Neural progenitor cell (in vitro differentiated cells): ENCODE results near the gene HLA-E. TPM values are rescaled to one million over a fixed set of nuclear protein-coding genes. Genes with fewer than 3 reads are reported as not detected.
"Not testable (repeated sequence)": the region's sequence is repeated elsewhere in the genome, so short reads cannot be mapped to it uniquely, and the experiment has no call there.

Experiments used
- DNase-seq: peaks from one replicate; pipeline ENCODE4 v3.0.0-alpha.2; 2016; ENCODE audit warnings: low spot score
- H2AFZ ChIP-seq: fragments of 200-600 bp; sonication (generic); replicated peaks from 2 replicates; pipeline ENCODE4 v1.6.1; 2016; ENCODE audit warnings: antibody characterized with exemption
- H3F3A ChIP-seq: fragments of 200-600 bp; sonication (generic); 2 replicates; pipeline ENCODE4 v1.6.1; 2016; ENCODE audit warnings: antibody characterized with exemption, low read depth
- H3K27ac ChIP-seq: fragments of 200-600 bp; sonication (generic); 2 replicates; pipeline ENCODE4 v1.5.1; 2016; ENCODE audit warnings: mild to moderate bottlenecking
- H3K27me3 ChIP-seq: fragments of 200-600 bp; sonication (generic); 2 replicates; pipeline ENCODE4 v1.6.1; 2016; ENCODE audit warnings: mild to moderate bottlenecking, moderate library complexity
- H3K36me3 ChIP-seq: fragments of 200-600 bp; sonication (generic); 2 replicates; pipeline ENCODE4 v1.5.1; 2016
- H3K4me1 ChIP-seq: fragments of 200-600 bp; sonication (generic); 2 replicates; pipeline ENCODE4 v1.6.1; 2016; ENCODE audit warnings: mixed run types
- H3K4me2 ChIP-seq: fragments of 200-600 bp; sonication (generic); 2 replicates; pipeline ENCODE4 v1.6.1; 2016
- H3K4me3 ChIP-seq: fragments of 200-600 bp; sonication (generic); 2 replicates; pipeline ENCODE4 v1.5.1; 2016
- H3K79me2 ChIP-seq: fragments of 200-600 bp; sonication (generic); 2 replicates; pipeline ENCODE4 v1.6.1; 2016; ENCODE audit warnings: low read depth
- H3K9ac ChIP-seq: fragments of 200-600 bp; sonication (generic); 2 replicates; pipeline ENCODE4 v1.6.1; 2016
- H3K9me3 ChIP-seq: fragments of 200-600 bp; sonication (generic); 2 replicates; pipeline ENCODE4 v1.5.1; 2016; ENCODE audit warnings: low read depth
- H4K20me1 ChIP-seq: fragments of 200-600 bp; sonication (generic); 2 replicates; pipeline ENCODE4 v1.6.1; 2016; ENCODE audit warnings: low read depth
- H3K27ac Mint-ChIP-seq: 3 replicates; pipeline ENCODE4 v1.8.0; 2021; ENCODE audit warnings: mixed read lengths
- H3K27me3 Mint-ChIP-seq: 2 replicates; pipeline ENCODE4 v1.8.0; 2022; ENCODE audit warnings: low read depth, mild to moderate bottlenecking, inconsistent platforms, moderate library complexity, mixed read lengths; ENCODE audit not compliant: insufficient read depth
- H3K36me3 Mint-ChIP-seq: 3 replicates; pipeline ENCODE4 v1.8.0; 2021; ENCODE audit warnings: mixed read lengths
- H3K4me1 Mint-ChIP-seq: 3 replicates; pipeline ENCODE4 v1.8.0; 2021; ENCODE audit warnings: mixed read lengths
- H3K4me3 Mint-ChIP-seq: 3 replicates; pipeline ENCODE4 v1.8.0; 2021; ENCODE audit warnings: mild to moderate bottlenecking, moderate library complexity, mixed read lengths
- H3K9me3 Mint-ChIP-seq: 3 replicates; pipeline ENCODE4 v1.8.0; 2020; ENCODE audit warnings: mixed read lengths
- CTCF ChIP-seq: fragments of 200-600 bp; sonication (generic); IDR thresholded peaks from 2 replicates; pipeline ENCODE4 v1.5.1; 2017; ENCODE audit warnings: antibody characterized with exemption, mild to moderate bottlenecking
- EZH2 ChIP-seq: fragments of 200-600 bp; sonication (generic); IDR thresholded peaks from 2 replicates; pipeline ENCODE4 v1.6.1; 2017; ENCODE audit warnings: antibody characterized with exemption, mild to moderate bottlenecking, moderate library complexity
- EZH2phosphoT487 ChIP-seq: fragments of 200-600 bp; sonication (generic); IDR thresholded peaks from 2 replicates; pipeline ENCODE4 v1.6.1; 2017; ENCODE audit warnings: antibody characterized with exemption
- total RNA-seq: library from RNA; depleted of rRNA; stranded (reverse); fragments of >200 nt; gene quantifications from 2 replicates; pipeline ENCODE4 v1.2.3, GENCODE V29; 2015; ENCODE audit warnings: low replicate concordance

Gene HLA-E
- total RNA-seq, 1 donor from 2014 or later: 24.8 TPM

GRCh38 chr6:30515106-30515505, 25.8 kb downstream of the HLA-E start:
- no peak overlapping the region for H3K27ac Mint-ChIP-seq
- no peaks in the 10 kb centered on the region for H3K36me3 Mint-ChIP-seq

GRCh38 chr6:30515944-30516753, 26.8 kb downstream of the HLA-E start:
- no peaks in the 10 kb centered on the region for H3K79me2 ChIP-seq
- Mint-ChIP-seq H3K27me3 (peaks cover 7% of the 10 kb centered on the region), H3K27ac (peak overlapping the region; percentile 21), H3K4me1 (peaks cover 6% of the 10 kb centered on the region), H3K36me3 (no peaks in the 10 kb centered on the region), H3K9me3 (peaks cover 2% of the 10 kb centered on the region), H3K4me3 (peak overlapping the region; percentile 77)
- H3F3A ChIP-seq: peaks cover 29% of the 10 kb centered on the region
- no peak for TF ChIP-seq CTCF
- TF ChIP-seq EZH2phosphoT487: no peak
- TF ChIP-seq EZH2: no peak
- no peak overlapping the region for H3K9ac ChIP-seq
- H4K20me1 ChIP-seq: no peaks in the 10 kb centered on the region
- peak overlapping the region; percentile 46 for H3K4me3 ChIP-seq
- peaks cover 7% of the 10 kb centered on the region for H3K4me1 ChIP-seq
- no peak overlapping the region for H3K27ac ChIP-seq
- H2AFZ ChIP-seq: peak overlapping the region; percentile 30
- H3K9me3 ChIP-seq: no peaks in the 10 kb centered on the region
- peak overlapping the region; percentile 71 for H3K4me2 ChIP-seq
- no peaks in the 10 kb centered on the region for H3K36me3 ChIP-seq
- DNase-seq: peak; percentile 91
- no peaks in the 10 kb centered on the region for H3K27me3 ChIP-seq

More at GRCh38 chr6:30515106-30515505, 25.8 kb downstream of the HLA-E start:
- Histone ChIP-seq H3F3A (peaks cover 33% of the 10 kb centered on the region), H3K27me3 (no peaks in the 10 kb centered on the region), H3K4me3 (no peak overlapping the region), H3K27ac (no peak overlapping the region), H3K9me3 (no peaks in the 10 kb centered on the region), H3K9ac (no peak overlapping the region), H2AFZ (peak overlapping the region; percentile 98), H3K79me2 (no peaks in the 10 kb centered on the region), H3K4me2 (peak overlapping the region; percentile 71), H3K36me3 (no peaks in the 10 kb centered on the region), H3K4me1 (peaks cover 11% of the 10 kb centered on the region), H4K20me1 (no peaks in the 10 kb centered on the region)
- peaks cover 4% of the 10 kb centered on the region for H3K27me3 Mint-ChIP-seq
- peaks cover 2% of the 10 kb centered on the region for H3K9me3 Mint-ChIP-seq
- TF ChIP-seq CTCF (no peak), EZH2phosphoT487 (no peak), EZH2 (no peak)
- H3K4me1 Mint-ChIP-seq: peaks cover 6% of the 10 kb centered on the region
- no peak overlapping the region for H3K4me3 Mint-ChIP-seq
- peak; percentile 33 for DNase-seq

GRCh38 chr6:30516754-30517076, 27.4 kb downstream of the HLA-E start:
- H3K4me3 ChIP-seq: peak overlapping the region; percentile 46
- not testable (repeated sequence) for H3K36me3 Mint-ChIP-seq, H3K27me3 ChIP-seq, H3K4me1 ChIP-seq, H4K20me1 ChIP-seq, H3K9me3 Mint-ChIP-seq, H3K27ac Mint-ChIP-seq, H3K9ac ChIP-seq, H3K27me3 Mint-ChIP-seq, H3K27ac ChIP-seq, H3K9me3 ChIP-seq, DNase-seq, H3K4me1 Mint-ChIP-seq, H3K36me3 ChIP-seq, H3K79me2 ChIP-seq
- H3K4me3 Mint-ChIP-seq: peak overlapping the region; percentile 77
- H3K4me2 ChIP-seq: peak overlapping the region; percentile 71
- H3F3A ChIP-seq: peaks cover 27% of the 10 kb centered on the region
- peak overlapping the region; percentile 30 for H2AFZ ChIP-seq

- not testable (repeated sequence) for H2AFZ ChIP-seq, H3K4me1 Mint-ChIP-seq, H4K20me1 ChIP-seq, H3K36me3 ChIP-seq, H3K79me2 ChIP-seq, H3K4me2 ChIP-seq, H3K27me3 Mint-ChIP-seq, H3K4me1 ChIP-seq, DNase-seq, H3K4me3 ChIP-seq, H3K9me3 ChIP-seq, H3K9ac ChIP-seq, H3K36me3 Mint-ChIP-seq, H3K27ac Mint-ChIP-seq, H3K27ac ChIP-seq, H3K9me3 Mint-ChIP-seq
- peaks cover 11% of the 10 kb centered on the region for H3K27me3 ChIP-seq
- H3K4me3 Mint-ChIP-seq: peak overlapping the region; percentile 30
- H3F3A ChIP-seq: peaks cover 27% of the 10 kb centered on the region
Observed at GRCh38 chr6:30517767-30518504, 28.6 kb downstream of the HLA-E start.

- peaks cover 18% of the 10 kb centered on the region for H3K27me3 ChIP-seq
- H3K4me1 Mint-ChIP-seq, H2AFZ ChIP-seq, H3K4me2 ChIP-seq, H3K36me3 Mint-ChIP-seq, H3K27me3 Mint-ChIP-seq, H3K4me3 ChIP-seq, H3K9me3 ChIP-seq, H3K27ac Mint-ChIP-seq, H4K20me1 ChIP-seq, H3K36me3 ChIP-seq, DNase-seq, H3K4me1 ChIP-seq, H3K27ac ChIP-seq, H3K9me3 Mint-ChIP-seq, H3K79me2 ChIP-seq, H3K9ac ChIP-seq: not testable (repeated sequence)
- H3F3A ChIP-seq: peaks cover 27% of the 10 kb centered on the region
- H3K4me3 Mint-ChIP-seq: peak overlapping the region; percentile 30
Observed at GRCh38 chr6:30518505-30519145, 29.3 kb downstream of the HLA-E start.
